ENCODE results near the gene OR5B21. TPM values are rescaled to one million over a fixed set of nuclear protein-coding genes. Genes with fewer than 3 reads are reported as not detected.

OR5B21 gene
- total RNA-seq, 2 donors from 2014 or later: not detected

DNA sequence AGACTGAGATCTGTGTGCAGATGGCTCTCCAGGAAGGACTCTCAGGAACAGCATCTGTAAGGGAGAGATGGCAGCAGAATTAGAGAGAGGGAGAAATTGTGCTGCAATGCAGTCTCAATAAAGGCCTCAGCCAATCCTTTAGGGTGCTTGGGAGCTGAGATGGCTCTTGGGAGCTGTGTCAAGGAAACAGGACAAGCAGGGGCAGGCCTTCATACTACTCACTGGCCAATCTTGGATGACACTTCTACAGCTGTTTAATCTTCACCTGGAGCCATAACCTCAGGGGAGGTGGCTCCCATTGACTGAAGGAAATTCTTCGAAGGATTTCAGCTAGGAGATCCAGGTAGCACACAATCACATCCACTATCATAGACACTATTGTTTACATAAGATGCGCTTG, 10.0 kb downstream of the OR5B21 start:
- no peak for DNase-seq (ENCODE audit: low spot score)
- intact Hi-C loops (cut with DNase I): no loop called here

DNA sequence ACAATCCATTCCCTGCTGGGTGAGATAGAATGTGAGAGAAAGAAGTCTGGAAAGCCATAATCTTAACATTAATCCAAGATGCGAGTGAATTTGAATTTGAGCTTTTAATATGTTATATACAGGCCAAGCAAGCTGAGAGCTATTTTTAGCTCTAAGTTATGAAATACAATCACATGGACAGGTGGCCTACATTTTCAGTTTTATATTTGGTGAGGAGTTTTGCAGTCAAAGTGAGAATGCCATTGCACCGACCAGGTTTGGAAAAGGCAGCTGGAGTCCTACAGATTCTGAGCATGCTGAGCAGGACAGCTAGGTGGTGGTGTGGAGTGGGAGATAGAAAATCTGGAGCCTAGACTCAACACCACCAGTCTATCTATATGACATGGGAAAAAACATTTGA, 12.0 kb downstream of the OR5B21 start:
- DNase-seq (ENCODE audit: low spot score): no peak
- intact Hi-C loops (cut with DNase I): no loop called here

DNA sequence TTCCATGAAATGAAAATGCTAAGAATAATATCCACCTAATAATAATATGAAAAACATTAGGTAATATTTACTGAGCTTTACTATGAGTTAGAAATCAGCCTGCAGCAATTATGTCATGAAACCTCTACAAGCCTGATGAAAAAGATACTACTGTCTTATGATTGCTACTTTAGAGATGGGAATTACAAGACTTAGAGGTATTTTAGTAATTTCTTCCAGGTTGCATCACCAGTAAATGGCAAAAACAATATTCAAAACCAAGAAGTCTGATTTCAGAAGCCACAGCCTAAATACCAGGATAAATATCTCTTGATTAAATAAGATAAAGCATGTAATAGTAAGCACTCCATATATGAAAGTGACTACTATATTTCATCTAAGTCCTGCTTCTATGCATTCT, 13.8 kb downstream of the OR5B21 start:
- no peak for DNase-seq (ENCODE audit: low spot score)
- intact Hi-C loops (cut with DNase I): no loop called here

DNA sequence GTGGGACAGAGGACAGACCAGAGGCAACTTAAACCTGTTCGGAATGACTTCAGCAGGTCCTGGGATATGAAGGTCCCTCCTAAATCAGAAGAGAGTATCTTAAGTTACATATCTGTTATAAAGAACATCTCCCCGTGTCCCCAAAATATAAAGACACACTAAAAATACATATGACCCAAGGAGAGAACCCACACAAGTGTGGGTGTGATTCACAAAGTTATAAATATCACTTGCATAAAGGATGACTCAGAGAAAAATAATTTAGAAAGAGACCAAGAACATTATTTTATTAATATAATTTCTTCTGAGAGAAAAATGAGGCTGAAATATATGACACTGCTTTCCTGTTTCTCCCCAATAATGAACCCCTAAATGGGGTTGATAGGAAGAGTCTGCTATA, 14.2 kb downstream of the OR5B21 start:
- intact Hi-C loops (cut with DNase I): no loop called here
- no peak for DNase-seq (ENCODE audit: low spot score)

DNA sequence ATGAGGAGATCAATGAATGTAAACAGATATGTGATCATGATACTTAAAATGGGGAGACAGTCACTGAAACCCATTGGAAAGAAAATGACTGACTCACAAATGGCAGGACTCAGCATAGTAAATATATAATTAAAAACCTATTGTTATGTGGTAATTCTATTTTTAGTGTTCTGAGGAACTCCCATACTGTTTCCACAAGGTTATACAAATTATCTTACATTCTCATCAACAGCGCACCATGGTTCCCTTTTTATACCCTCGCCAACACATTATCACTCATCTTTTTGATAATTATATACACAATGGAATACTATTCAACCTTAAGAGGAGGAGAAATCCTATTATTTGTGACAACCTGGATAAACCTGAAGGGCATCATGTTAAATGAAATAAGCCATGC, 17.1 kb downstream of the OR5B21 start:
- intact Hi-C loops (cut with DNase I): no loop called here
- no peak for DNase-seq (ENCODE audit: low spot score)

DNA sequence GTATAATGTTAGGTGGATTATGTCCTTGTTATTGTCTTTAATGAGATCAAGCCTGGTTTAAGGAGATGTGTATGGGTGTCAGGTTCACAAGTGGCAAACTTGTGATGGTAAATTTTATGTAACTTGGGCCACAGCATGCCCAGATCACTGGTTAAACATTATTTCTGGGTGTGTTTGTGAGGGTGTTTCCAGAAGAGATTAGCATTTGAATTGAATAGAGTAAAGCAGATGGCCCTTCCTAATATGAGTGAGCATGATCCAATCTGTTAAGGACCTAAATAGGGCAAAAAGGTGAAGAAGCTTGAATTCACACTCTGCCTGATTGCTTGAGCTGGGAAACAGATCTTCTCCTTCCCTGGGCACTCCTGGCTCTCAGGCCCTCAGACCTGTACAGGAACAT, 20.7 kb downstream of the OR5B21 start:
- intact Hi-C loops (cut with DNase I): no loop called here

DNA sequence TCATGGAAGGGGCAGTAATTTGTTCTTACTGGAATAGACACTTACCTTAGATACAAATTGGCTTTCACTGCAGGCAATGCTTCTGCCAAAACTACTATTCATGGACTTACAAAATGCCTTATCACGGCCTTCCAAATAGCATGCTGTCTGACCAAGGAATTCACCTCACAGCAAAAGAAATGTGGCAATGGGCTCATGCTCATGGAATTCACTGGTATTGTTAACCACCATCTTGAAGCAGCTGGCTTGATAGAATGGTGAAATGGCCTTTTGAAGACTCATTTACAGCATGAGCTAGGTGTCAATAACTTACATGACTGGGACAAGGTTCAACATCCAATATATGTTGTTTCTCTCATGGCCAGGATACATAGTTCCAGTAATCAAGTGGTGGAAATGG, 21.9 kb downstream of the OR5B21 start:
- intact Hi-C loops (cut with DNase I): no loop called here
- DNase-seq (ENCODE audit: low spot score): no peak

More for the DNA sequence above, 20.7 kb downstream of the OR5B21 start:
- DNase-seq (ENCODE audit: low spot score): no peak

DNA sequence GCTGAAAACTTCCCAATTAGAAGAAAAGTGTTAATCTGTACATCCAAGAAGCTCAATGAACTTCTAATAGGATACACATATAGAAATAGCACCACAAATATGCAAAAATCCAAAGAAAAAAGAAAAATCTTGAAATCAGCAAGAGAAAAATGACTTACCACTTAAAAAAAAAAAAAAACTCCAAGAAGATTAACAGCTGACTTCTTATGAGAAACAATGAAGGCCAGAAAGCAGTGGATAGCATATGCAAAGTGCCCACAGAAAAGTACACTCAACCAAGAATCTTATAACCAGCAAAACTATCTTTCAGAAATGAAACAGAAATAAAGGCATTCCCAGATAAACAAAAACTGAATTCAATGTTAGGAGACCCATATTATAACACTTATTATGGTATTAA, 36.0 kb downstream of the OR5B21 start:
- intact Hi-C loops (cut with DNase I): no loop called here
- no peak for DNase-seq (ENCODE audit: low spot score)

DNA sequence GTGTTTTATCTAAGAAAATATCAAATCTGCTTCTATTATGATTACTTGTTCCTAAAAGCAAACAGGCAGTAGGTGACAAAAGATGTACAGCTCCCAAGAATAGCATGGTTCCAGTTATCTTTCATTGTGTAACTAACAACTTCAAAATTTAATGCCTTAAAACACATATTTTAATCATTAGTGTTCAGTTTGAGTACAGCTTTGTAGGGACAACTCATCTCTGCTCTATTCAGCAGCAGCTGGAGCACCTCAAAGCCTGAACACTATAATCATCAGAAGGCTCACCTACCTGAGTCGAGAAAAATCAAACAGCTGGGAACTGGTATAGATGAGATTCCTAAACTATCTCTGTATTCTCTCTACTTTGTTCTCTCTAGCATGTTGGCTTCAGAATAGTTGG, 41.6 kb downstream of the OR5B21 start:
- no peak for DNase-seq (ENCODE audit: low spot score)
- intact Hi-C loops (cut with DNase I): no loop called here

DNA sequence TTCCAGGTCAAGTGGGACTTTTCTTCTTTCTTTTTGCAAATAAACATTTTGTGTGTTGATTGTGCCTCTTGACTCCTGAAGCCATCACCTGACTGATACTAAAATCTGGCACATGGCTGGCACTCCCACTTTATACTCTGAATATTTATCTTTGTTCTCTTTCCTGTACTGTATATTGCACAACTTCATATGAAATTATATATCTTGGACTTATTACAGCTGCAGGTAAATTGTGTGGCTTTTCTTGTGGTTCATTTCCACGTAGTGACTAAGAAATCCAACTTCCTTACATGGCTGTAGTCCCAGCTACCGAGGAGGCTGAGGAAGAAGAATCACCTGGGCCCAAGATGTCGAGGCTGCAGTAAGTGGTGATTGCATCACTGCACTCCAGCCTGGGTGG, 42.2 kb downstream of the OR5B21 start:
- no peak for DNase-seq (ENCODE audit: low spot score)
- intact Hi-C loops (cut with DNase I): no loop called here

Other genes with a start within 250 kb of the OR5B21 start
- gene OR10W1, start 239.8 kb downstream of the OR5B21 start, total RNA-seq: not detected
- gene OR5B17, start 149.0 kb downstream of the OR5B21 start, total RNA-seq: not detected
- not detected for gene OR5B3, start 101.2 kb downstream of the OR5B21 start, total RNA-seq
- not detected for gene OR5B2, start 80.0 kb downstream of the OR5B21 start, total RNA-seq
- not detected for gene OR5B12, start 65.9 kb downstream of the OR5B21 start, total RNA-seq
- gene LPXN, start 67.8 kb upstream of the OR5B21 start, total RNA-seq: 10 to 100 TPM in 1 of 2 donors, 1 to 10 TPM in 1; 7.9 to 10.7 TPM
- 10 to 100 TPM; 48.8 to 60.6 TPM for gene ZFP91, start 71.0 kb upstream of the OR5B21 start, total RNA-seq
- gene CNTF, start 114.6 kb upstream of the OR5B21 start, total RNA-seq: 1 to 10 TPM; 1.7 to 2.3 TPM
- not detected for gene GLYAT, start 223.8 kb upstream of the OR5B21 start, total RNA-seq

Measured in posterior vena cava (tissue), 2 donors.